ENCODE results near the gene HOXA4. TPM values are rescaled to one million over a fixed set of nuclear protein-coding genes. Genes with fewer than 3 reads are reported as not detected.

The HOXA4 gene
- total and polyA plus RNA-seq, 2 of the 8 experiments (the other 6 are each of a cell fraction or from before 2014, with no cell fraction given) = not detected

- no peak for TF ChIP-seq CHD7 (IDR thresholded peaks at IDR 0.05; ENCODE audit: insufficient replicate concordance, low read length)
- TF ChIP-seq RBBP5 (IDR thresholded peaks at IDR 0.05; ENCODE audit: borderline replicate concordance, low read depth, low read length) = no peak
- no peak for TF ChIP-seq MAFK (IDR thresholded peaks at IDR 0.05; ENCODE audit: low read depth, low read length)
- no peak for TF ChIP-seq CHD1 (IDR thresholded peaks at IDR 0.05; ENCODE audit: low read depth, low read length)
- TF ChIP-seq SIN3A (conservative IDR thresholded peaks at IDR 0.05 in 1 of 2, IDR thresholded peaks at IDR 0.05 in 1 of 2; ENCODE audit: low read depth in 1 of 2, low read length in 2 of 2) = no peak
- TF ChIP-seq JUND (IDR thresholded peaks at IDR 0.05; ENCODE audit: low read length) = no peak
Measured at GRCh38 chr7:27143950-27144780, 13.6 kb upstream of the HOXA4 start (continued).
